SU-DHL-6 (cell line): ENCODE measurements around the gene CTTN.
"Not testable (repeated sequence)": the region's sequence is repeated elsewhere in the genome, so short reads cannot be mapped to it uniquely, and the experiment has no call there.

Experiments
- H2AFZ ChIP-seq: fragments of 200-600 bp; sonication (generic); 2 replicates; pipeline ENCODE4 v1.6.1; 2014; ENCODE audit warnings: low read depth, mild to moderate bottlenecking, moderate library complexity, mixed read lengths, antibody characterized with exemption, low read length; ENCODE audit not compliant: severe bottlenecking
- H3F3A ChIP-seq: fragments of 200-600 bp; shearing (Covaris generic); 2 replicates; pipeline ENCODE4 v1.6.0; 2016; ENCODE audit warnings: antibody characterized with exemption, mild to moderate bottlenecking; ENCODE audit not compliant: insufficient read depth
- H3K27ac ChIP-seq: fragments of 200-600 bp; sonication (generic); 2 replicates; pipeline ENCODE4 v1.5.1; 2016; ENCODE audit warnings: low read depth, mild to moderate bottlenecking, low read length, moderate library complexity, mixed read lengths
- H3K27me3 ChIP-seq: fragments of 200-600 bp; sonication (generic), shearing (Covaris generic); 2 replicates; pipeline ENCODE4 v1.6.0; 2014; ENCODE audit warnings: mild to moderate bottlenecking, low read length
- H3K36me3 ChIP-seq: fragments of 200-600 bp; sonication (generic); 2 replicates; pipeline ENCODE4 v1.6.1; 2014; ENCODE audit warnings: mild to moderate bottlenecking, low read length, mixed read lengths
- H3K4me2 ChIP-seq: fragments of 300-600, 200-600 bp; shearing (Covaris generic), sonication (generic); 2 replicates; pipeline ENCODE4 v1.6.0; 2014; ENCODE audit warnings: low read length, low read depth, mild to moderate bottlenecking; ENCODE audit not compliant: poor library complexity, severe bottlenecking
- H3K4me3 ChIP-seq: fragments of 200-600 bp; sonication (generic); 2 replicates; pipeline ENCODE4 v1.5.1; 2014; ENCODE audit warnings: antibody characterized with exemption, low read length, mild to moderate bottlenecking, mixed read lengths; ENCODE audit not compliant: insufficient read depth, poor library complexity, severe bottlenecking
- H3K79me2 ChIP-seq: fragments of 200-600 bp; sonication (generic); 2 replicates; pipeline ENCODE4 v1.6.1; 2014; ENCODE audit warnings: mild to moderate bottlenecking, low read length, moderate library complexity; ENCODE audit not compliant: insufficient read depth
- H3K9ac ChIP-seq: fragments of 200-600 bp; sonication (generic); 2 replicates; pipeline ENCODE4 v1.7.0; 2014; ENCODE audit warnings: mild to moderate bottlenecking, low read length
- H3K9me2 ChIP-seq: fragments of 200-600 bp; sonication (generic); replicated peaks from 2 replicates; pipeline ENCODE4 v1.6.1; 2014; ENCODE audit warnings: low read length; ENCODE audit not compliant: insufficient read depth
- H3K9me3 ChIP-seq: fragments of 200-600 bp; sonication (generic); 2 replicates; pipeline ENCODE4 v1.6.1; 2014; ENCODE audit warnings: low read length, mixed read lengths; ENCODE audit not compliant: insufficient read depth
- H4K20me1 ChIP-seq: fragments of 200-600 bp; sonication (generic); 2 replicates; pipeline ENCODE4 v1.6.1; 2014; ENCODE audit warnings: low read depth, mild to moderate bottlenecking, antibody characterized with exemption, low read length, moderate library complexity, mixed read lengths
- EZH2phosphoT487 ChIP-seq: fragments of 200-600 bp; sonication (generic), shearing (Covaris generic); conservative IDR thresholded peaks from 2 replicates; pipeline ENCODE4 v1.6.1; 2018; ENCODE audit warnings: mild to moderate bottlenecking, antibody characterized with exemption, low read length, moderate library complexity, mixed read lengths
- TF ChIP-seq, protein P1 (sequence below): fragments of 200-600 bp; sonication (generic); IDR thresholded peaks from one replicate; pipeline ENCODE4 v1.5.1; 2017; ENCODE audit warnings: antibody characterized with exemption, mild to moderate bottlenecking, low read length, moderate library complexity; ENCODE audit not compliant: insufficient read depth, poor library complexity, severe bottlenecking

CTTN gene

DNA sequence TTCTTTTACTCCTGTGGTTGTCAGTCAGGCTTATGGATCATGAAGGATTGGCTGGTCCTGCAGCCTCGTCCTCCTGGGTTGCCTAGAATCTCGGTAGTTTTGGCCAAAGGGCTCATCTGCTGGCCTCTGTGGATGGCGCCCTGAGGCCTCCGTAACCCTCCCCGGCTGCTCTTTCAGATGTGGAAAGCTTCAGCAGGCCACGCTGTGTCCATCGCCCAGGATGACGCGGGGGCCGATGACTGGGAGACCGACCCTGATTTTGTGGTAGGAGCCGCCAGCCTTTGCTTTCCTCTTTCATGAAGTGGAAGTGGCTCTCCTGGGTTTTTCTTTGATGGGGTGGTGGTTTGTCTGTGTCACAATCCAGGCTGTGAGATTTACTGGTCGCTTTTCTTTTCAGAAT, 8.8 kb downstream of the CTTN start:
- Histone ChIP-seq H3K4me2 (no peak overlapping the region), H3K4me3 (no peak overlapping the region), H3K9ac (no peak overlapping the region), H3K9me3 (no peaks in the 10 kb centered on the region), H3K27ac (no peak overlapping the region), H3K79me2 (no peaks in the 10 kb centered on the region), H3F3A (0 out of 2 replicates have a peak, but pooled peaks cover 3% of the 10 kb centered on the region), H2AFZ (no peak overlapping the region), H3K36me3 (no peaks in the 10 kb centered on the region), H3K27me3 (no peaks in the 10 kb centered on the region), H3K9me2 (no peaks in the 10 kb centered on the region), H4K20me1 (no peaks in the 10 kb centered on the region)
- TF ChIP-seq, protein P1, sequence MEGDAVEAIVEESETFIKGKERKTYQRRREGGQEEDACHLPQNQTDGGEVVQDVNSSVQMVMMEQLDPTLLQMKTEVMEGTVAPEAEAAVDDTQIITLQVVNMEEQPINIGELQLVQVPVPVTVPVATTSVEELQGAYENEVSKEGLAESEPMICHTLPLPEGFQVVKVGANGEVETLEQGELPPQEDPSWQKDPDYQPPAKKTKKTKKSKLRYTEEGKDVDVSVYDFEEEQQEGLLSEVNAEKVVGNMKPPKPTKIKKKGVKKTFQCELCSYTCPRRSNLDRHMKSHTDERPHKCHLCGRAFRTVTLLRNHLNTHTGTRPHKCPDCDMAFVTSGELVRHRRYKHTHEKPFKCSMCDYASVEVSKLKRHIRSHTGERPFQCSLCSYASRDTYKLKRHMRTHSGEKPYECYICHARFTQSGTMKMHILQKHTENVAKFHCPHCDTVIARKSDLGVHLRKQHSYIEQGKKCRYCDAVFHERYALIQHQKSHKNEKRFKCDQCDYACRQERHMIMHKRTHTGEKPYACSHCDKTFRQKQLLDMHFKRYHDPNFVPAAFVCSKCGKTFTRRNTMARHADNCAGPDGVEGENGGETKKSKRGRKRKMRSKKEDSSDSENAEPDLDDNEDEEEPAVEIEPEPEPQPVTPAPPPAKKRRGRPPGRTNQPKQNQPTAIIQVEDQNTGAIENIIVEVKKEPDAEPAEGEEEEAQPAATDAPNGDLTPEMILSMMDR: no peak
- TF ChIP-seq EZH2phosphoT487: no peak

- H3K36me3 ChIP-seq: no peaks in the 10 kb centered on the region
- H3F3A ChIP-seq: no peaks in the 10 kb centered on the region
- H3K4me2 ChIP-seq: no peak overlapping the region
- no peaks in the 10 kb centered on the region for H3K9me2 ChIP-seq
- no peak overlapping the region for H3K9ac ChIP-seq
- H4K20me1 ChIP-seq: no peaks in the 10 kb centered on the region
- H3K27me3 ChIP-seq: no peaks in the 10 kb centered on the region
- TF ChIP-seq, protein P1: no peak
- no peak for TF ChIP-seq EZH2phosphoT487
- H3K27ac ChIP-seq: no peak overlapping the region
- no peaks in the 10 kb centered on the region for H3K9me3 ChIP-seq
- no peak overlapping the region for H3K4me3 ChIP-seq
- no peaks in the 10 kb centered on the region for H3K79me2 ChIP-seq
- H2AFZ ChIP-seq: no peak overlapping the region
These were observed 9.5 kb downstream of the CTTN start for GRCh38 chr11:70407814-70408213.

DNA sequence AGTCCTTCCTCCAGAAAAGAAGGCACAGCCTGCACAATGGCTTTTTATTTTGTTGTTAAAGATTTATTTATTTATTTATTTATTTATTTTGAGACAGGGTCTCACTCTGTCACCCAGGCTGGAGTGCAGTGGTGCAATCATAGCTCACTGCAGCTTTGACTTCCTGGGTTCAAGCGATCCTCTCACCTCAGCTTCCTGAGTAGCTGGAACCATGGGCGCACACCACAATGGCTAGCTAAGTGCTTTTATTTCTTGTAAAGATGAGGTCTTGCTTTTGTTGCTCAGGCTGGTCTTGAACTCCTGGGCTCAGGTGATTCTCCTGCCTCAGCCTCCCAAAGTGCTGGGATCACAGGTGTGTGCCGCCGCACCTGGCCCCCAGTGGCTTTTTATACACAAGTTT, 10.0 kb downstream of the CTTN start:
- H4K20me1 ChIP-seq, H3K27ac ChIP-seq, H3K36me3 ChIP-seq, H3K4me2 ChIP-seq, H2AFZ ChIP-seq, H3K79me2 ChIP-seq, H3F3A ChIP-seq, H3K4me3 ChIP-seq, H3K27me3 ChIP-seq, H3K9me2 ChIP-seq, H3K9ac ChIP-seq, H3K9me3 ChIP-seq: not testable (repeated sequence)

DNA sequence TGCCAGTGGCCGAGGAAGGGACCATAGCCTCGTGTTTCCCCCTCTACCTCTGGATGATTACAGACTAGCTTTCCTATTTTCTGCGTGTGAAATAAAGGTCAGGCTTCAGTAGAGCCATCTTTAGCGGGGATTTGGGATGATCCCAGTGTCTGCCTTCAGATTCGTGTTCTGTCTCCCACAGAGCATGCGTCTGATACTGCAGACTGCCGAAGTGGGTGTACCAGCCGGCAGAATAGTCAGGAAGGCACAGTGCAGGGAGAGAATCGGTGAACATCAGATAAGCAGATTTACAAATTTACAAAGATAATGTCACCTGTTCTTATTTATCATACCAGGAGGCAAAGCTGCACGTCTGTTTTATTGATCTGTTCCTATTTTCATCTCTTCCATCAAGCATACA, 11.1 kb downstream of the CTTN start:
- no peaks in the 10 kb centered on the region for H3K27me3 ChIP-seq
- no peaks in the 10 kb centered on the region for H4K20me1 ChIP-seq
- H3K4me2 ChIP-seq: no peak overlapping the region
- H3K36me3 ChIP-seq: no peaks in the 10 kb centered on the region
- no peaks in the 10 kb centered on the region for H3F3A ChIP-seq
- no peaks in the 10 kb centered on the region for H3K79me2 ChIP-seq
- H3K9me3 ChIP-seq: no peaks in the 10 kb centered on the region
- no peak overlapping the region for H3K4me3 ChIP-seq
- no peak overlapping the region for H3K9ac ChIP-seq
- no peaks in the 10 kb centered on the region for H3K9me2 ChIP-seq
- no peak overlapping the region for H2AFZ ChIP-seq
- no peak overlapping the region for H3K27ac ChIP-seq
- no peak for TF ChIP-seq EZH2phosphoT487
- TF ChIP-seq, protein P1: no peak
